Astrocyte (in vitro differentiated cells and primary cell): ENCODE measurements around the gene HDAC5. TPM values are rescaled to one million over a fixed set of nuclear protein-coding genes. Genes with fewer than 3 reads are reported as not detected.
A peak's percentile ranks its signal among the peaks of the same experiment; 100 is the strongest.

Experiments
- DNase-seq: peaks from one replicate; pipeline ENCODE4 v3.0.0-alpha.2; 2010; ENCODE audit warnings: low read depth
- FAIRE-seq: peaks from 2 replicates; lab custom pipeline; 2011; peaks lifted over from hg19 to GRCh38; lab: Jason Lieb, UNC
- H2AFZ ChIP-seq: 2 replicates; pipeline ENCODE4 v1.6.0; 2012; ENCODE audit warnings: low read depth, low read length, inconsistent platforms
- H3K27ac ChIP-seq: 2 replicates; pipeline ENCODE4 v1.5.1; 2011; ENCODE audit warnings: low read depth, low read length, inconsistent platforms
- H3K27me3 ChIP-seq: 2 replicates; pipeline ENCODE4 v1.6.0; 2011; ENCODE audit warnings: low read length, inconsistent platforms; ENCODE audit not compliant: insufficient read depth
- H3K36me3 ChIP-seq: 2 replicates; pipeline ENCODE4 v1.5.1; 2011; ENCODE audit warnings: low read length, inconsistent platforms; ENCODE audit not compliant: insufficient read depth
- H3K4me1 ChIP-seq: 2 replicates; pipeline ENCODE4 v1.5.1; 2011; ENCODE audit warnings: low read length, inconsistent platforms; ENCODE audit not compliant: insufficient read depth
- H3K4me2 ChIP-seq: 2 replicates; pipeline ENCODE4 v1.6.0; 2012; ENCODE audit warnings: low read length, inconsistent platforms
- H3K4me3 ChIP-seq: 2 replicates; pipeline ENCODE4 v1.5.1; 2011; ENCODE audit warnings: low read depth, mild to moderate bottlenecking, low read length, inconsistent platforms; ENCODE audit not compliant: insufficient read depth
- H3K79me2 ChIP-seq: 2 replicates; pipeline ENCODE4 v1.6.0; 2012; ENCODE audit warnings: mild to moderate bottlenecking, low read length, inconsistent platforms; ENCODE audit not compliant: insufficient read depth
- H3K9ac ChIP-seq: 2 replicates; pipeline ENCODE4 v1.6.0; 2012; ENCODE audit warnings: mild to moderate bottlenecking, low read length, inconsistent platforms
- H3K9me3 ChIP-seq: 2 replicates; pipeline ENCODE4 v1.5.1; 2012; ENCODE audit warnings: low read depth, mild to moderate bottlenecking, low read length, inconsistent platforms; ENCODE audit not compliant: insufficient read depth
- H4K20me1 ChIP-seq: 2 replicates; pipeline ENCODE4 v1.6.0; 2012; ENCODE audit warnings: low read length, inconsistent platforms; ENCODE audit not compliant: insufficient read depth
- H3K27ac Mint-ChIP-seq: one replicate; pipeline ENCODE4 v1.8.0; 2021; ENCODE audit warnings: mild to moderate bottlenecking, mixed read lengths; ENCODE audit not compliant: unreplicated experiment
- H3K27me3 Mint-ChIP-seq: one replicate; pipeline ENCODE4 v1.8.0; 2021; ENCODE audit warnings: low read depth, mixed read lengths; ENCODE audit not compliant: unreplicated experiment
- H3K36me3 Mint-ChIP-seq: one replicate; pipeline ENCODE4 v1.8.0; 2021; ENCODE audit warnings: low read depth, mixed read lengths; ENCODE audit not compliant: unreplicated experiment
- H3K4me1 Mint-ChIP-seq: one replicate; pipeline ENCODE4 v1.8.0; 2021; ENCODE audit warnings: low read depth, mixed read lengths; ENCODE audit not compliant: unreplicated experiment
- H3K4me3 Mint-ChIP-seq: one replicate; pipeline ENCODE4 v1.8.0; 2021; ENCODE audit warnings: mild to moderate bottlenecking, moderate library complexity, mixed read lengths; ENCODE audit not compliant: unreplicated experiment
- H3K9me3 Mint-ChIP-seq: one replicate; pipeline ENCODE4 v1.8.0; 2021; ENCODE audit warnings: mild to moderate bottlenecking, mixed read lengths; ENCODE audit not compliant: unreplicated experiment
- CTCF ChIP-seq: IDR thresholded peaks from 2 replicates; pipeline ENCODE4 v1.5.1; 2011; ENCODE audit warnings: low read depth, mild to moderate bottlenecking, inconsistent platforms, low read length, moderate library complexity; ENCODE audit not compliant: insufficient read depth
- EZH2 ChIP-seq: IDR thresholded peaks from 2 replicates; pipeline ENCODE4 v1.6.1; 2012; ENCODE audit warnings: mild to moderate bottlenecking, low read length, inconsistent platforms; ENCODE audit not compliant: insufficient read depth
- total RNA-seq: library from RNA; stranded (reverse); gene quantifications from 2 replicates; pipeline ENCODE4 v1.2.1, GENCODE V29; 2021

HDAC5 gene
- total RNA-seq, 1 donor from 2014 or later, result 18.7 TPM

- Histone ChIP-seq H3K4me3 (no peak overlapping the region), H3K4me2 (no peak overlapping the region), H3K9ac (no peak overlapping the region), H3K9me3 (no peaks in the 10 kb centered on the region), H3K4me1 (no peaks in the 10 kb centered on the region), H3K36me3 (peaks cover 16% of the 10 kb centered on the region), H3K27me3 (no peaks in the 10 kb centered on the region), H3K27ac (no peak overlapping the region), H4K20me1 (no peaks in the 10 kb centered on the region), H3K79me2 (peaks cover 23% of the 10 kb centered on the region), H2AFZ (no peak overlapping the region)
- TF ChIP-seq CTCF (no peak), EZH2 (no peak)
- DNase-seq, result no peak
- Mint-ChIP-seq H3K4me1 (peaks cover 20% of the 10 kb centered on the region), H3K9me3 (no peaks in the 10 kb centered on the region), H3K36me3 (peaks cover 2% of the 10 kb centered on the region), H3K4me3 (no peak overlapping the region), H3K27me3 (no peaks in the 10 kb centered on the region), H3K27ac (no peak overlapping the region)
- FAIRE-seq, result no peak
Measured at GRCh38 chr17:44147812-44148211, 24.4 kb upstream of the HDAC5 start.

GRCh38 chr17:44146375-44147346 lies 23.2 kb upstream of the HDAC5 start:
- peak overlapping the region; percentile 41 for H3K27ac Mint-ChIP-seq
- Histone ChIP-seq H3K4me1 (no peaks in the 10 kb centered on the region), H3K4me3 (no peak overlapping the region), H3K4me2 (no peak overlapping the region), H4K20me1 (no peaks in the 10 kb centered on the region), H3K9me3 (no peaks in the 10 kb centered on the region), H3K79me2 (peaks cover 28% of the 10 kb centered on the region), H3K27me3 (no peaks in the 10 kb centered on the region), H3K9ac (no peak overlapping the region), H2AFZ (no peak overlapping the region), H3K36me3 (peaks cover 10% of the 10 kb centered on the region), H3K27ac (no peak overlapping the region)
- H3K4me3 Mint-ChIP-seq, result peak overlapping the region; percentile 15
- H3K9me3 Mint-ChIP-seq, result no peaks in the 10 kb centered on the region
- no peaks in the 10 kb centered on the region for H3K27me3 Mint-ChIP-seq
- H3K4me1 Mint-ChIP-seq, result peaks cover 21% of the 10 kb centered on the region
- peaks cover 2% of the 10 kb centered on the region for H3K36me3 Mint-ChIP-seq
- TF ChIP-seq EZH2 (no peak), CTCF (no peak)
- DNase-seq (no peak), FAIRE-seq (no peak)
